K562 (cell line): ENCODE data around the gene OR6K2. TPM values are rescaled to one million over a fixed set of nuclear protein-coding genes. Genes with fewer than 3 reads are reported as not detected.

Experiments used
- ATAC-seq: fragments of 200-7000 bp; cut with Tn5 transposase; 3 replicates; pipeline ENCODE4 v1.9.1; 2020; ENCODE audit warnings: moderate library complexity
- BruUV-seq: library from RNA; stranded (reverse); fragments of 400-500 nt; replicated peaks from 2 replicates; lab custom pipeline; 2021; lab: Mats Ljungman, UMichigan
- CTCF ChIA-PET: fragments of 300-600 bp; formaldehyde crosslinking; extraction: SDS; loops from one replicate; lab custom pipeline; 2021; ENCODE audit warnings: low intra/inter-chr PET ratio; lab: Yijun Ruan, JAX
- POLR2A ChIA-PET: fragments of 300-600, 350-650 bp; sonication (Branson Sonifier 250); formaldehyde crosslinking; extraction: SDS; loops from one replicate; lab custom pipeline; 2021; ENCODE audit warnings: antibody characterized with exemption, inconsistent platforms; lab: Yijun Ruan, JAX
- DNase-seq, 4 experiments: peaks; one replicate each; pipeline versions ENCODE4 v3.0.0 to v3.0.0-alpha.2; 2011 to 2018; ENCODE audit warnings: low spot score in 3 of 4, mixed read lengths in 3 of 4; ENCODE audit errors: extremely low read depth in 1 of 4
- FAIRE-seq: peaks from 2 replicates; lab custom pipeline; 2011; peaks lifted over from hg19 to GRCh38; lab: Jason Lieb, UNC
- H2AFZ ChIP-seq: 2 replicates; pipeline ENCODE4 v1.6.0; 2011; ENCODE audit warnings: low read depth, low read length, control low read depth, inconsistent platforms
- H3K27ac ChIP-seq: fragments of 200-600 bp; 3 replicates; pipeline ENCODE4 v1.8.0; 2011; ENCODE audit warnings: low read depth, mild to moderate bottlenecking, control low read depth, inconsistent platforms, low read length, moderate library complexity, mixed read lengths; ENCODE audit errors: extremely low read depth
- H3K27me3 ChIP-seq, 2 experiments: fragments of 300-600 bp in 1 of 2; 2 replicates in 1 of 2; 3 replicates in 1 of 2; pipeline versions ENCODE4 v1.6.0 to v1.8.0; 2011; ENCODE audit warnings: inconsistent platforms in 2 of 2, low read length in 2 of 2, mild to moderate bottlenecking in 1 of 2, mixed read lengths in 1 of 2, moderate library complexity in 1 of 2; ENCODE audit not compliant: control insufficient read depth in 2 of 2, insufficient read depth in 2 of 2
- H3K36me3 ChIP-seq: fragments of 300-600 bp; 3 replicates; pipeline ENCODE4 v1.8.0; 2011; ENCODE audit warnings: mild to moderate bottlenecking, low read length, inconsistent platforms; ENCODE audit not compliant: control insufficient read depth, insufficient read depth
- H3K4me1 ChIP-seq, 2 experiments: fragments of 200-600 bp in 1 of 2; replicated peaks in 1 of 2; 2 replicates in 1 of 2; 3 replicates in 1 of 2; pipeline versions ENCODE4 v1.5.1 to v1.8.0; 2011; ENCODE audit warnings: inconsistent platforms in 2 of 2, low read length in 2 of 2, mild to moderate bottlenecking in 1 of 2, mixed read lengths in 1 of 2, moderate library complexity in 1 of 2; ENCODE audit not compliant: control insufficient read depth in 2 of 2, insufficient read depth in 2 of 2
- H3K4me2 ChIP-seq: 2 replicates; pipeline ENCODE4 v1.6.1; 2011; ENCODE audit warnings: low read length, control low read depth, inconsistent platforms, mixed read lengths; ENCODE audit not compliant: insufficient read depth
- H3K4me3 ChIP-seq: fragments of 200-600 bp; sonication (generic), shearing (Covaris generic); 2 replicates; pipeline ENCODE4 v1.5.1; 2016; ENCODE audit warnings: control low read depth, inconsistent platforms
- H3K79me2 ChIP-seq: fragments of 200-600 bp; 3 replicates; pipeline ENCODE4 v1.8.0; 2011; ENCODE audit warnings: low read length, inconsistent platforms; ENCODE audit not compliant: control insufficient read depth, insufficient read depth
- H3K9ac ChIP-seq, 2 experiments: 2 replicates each; pipeline versions ENCODE4 v1.6.0 to v1.6.1; 2011; ENCODE audit warnings: low read depth in 2 of 2, low read length in 2 of 2, control low read depth in 1 of 2, inconsistent platforms in 1 of 2, mild to moderate bottlenecking in 1 of 2, mixed read lengths in 1 of 2; ENCODE audit not compliant: insufficient read depth in 1 of 2
- H3K9me1 ChIP-seq: one replicate; pipeline ENCODE4 v1.6.0; 2011; ENCODE audit warnings: inconsistent platforms, mild to moderate bottlenecking, low read length, moderate library complexity; ENCODE audit not compliant: control insufficient read depth, insufficient read depth
- H3K9me3 ChIP-seq: replicated peaks from 2 replicates; pipeline ENCODE4 v1.5.1; 2011; ENCODE audit warnings: low read depth, low read length, inconsistent platforms; ENCODE audit not compliant: control insufficient read depth, insufficient read depth
- H4K20me1 ChIP-seq: replicated peaks from 2 replicates; pipeline ENCODE4 v1.6.1; 2011; ENCODE audit warnings: low read length, inconsistent platforms, mixed read lengths; ENCODE audit not compliant: control insufficient read depth, insufficient read depth
- CBX1 ChIP-seq: sonication (generic); IDR thresholded peaks from 2 replicates; pipeline ENCODE4 v1.6.1; 2016; ENCODE audit warnings: antibody characterized with exemption, low read depth, mild to moderate bottlenecking
- GTF2E2 ChIP-seq: fragments of 200-800 bp; sonication (Bioruptor generic); IDR thresholded peaks from 2 replicates; pipeline ENCODE4 v1.6.1; 2016; ENCODE audit warnings: missing genetic modification characterization, missing compliant biosample characterization
- KDM4B ChIP-seq, 2 experiments: fragments of 450-650 bp in 1 of 2; sonication (generic) in 1 of 2; IDR thresholded peaks; 2 replicates each; pipeline ENCODE4 v1.6.1; 2016 to 2017; ENCODE audit warnings: borderline replicate concordance in 2 of 2, antibody characterized with exemption in 1 of 2, low read depth in 1 of 2, mild to moderate bottlenecking in 1 of 2
- PTRF ChIP-seq: fragments of 450-650 bp; IDR thresholded peaks from 2 replicates; pipeline ENCODE4 v1.6.1; 2016; ENCODE audit warnings: mild to moderate bottlenecking, missing genetic modification characterization, missing compliant biosample characterization
- SIRT6 ChIP-seq: IDR thresholded peaks from one replicate; pipeline ENCODE4 v1.6.1; 2012; ENCODE audit warnings: low read depth, mild to moderate bottlenecking, control low read depth, inconsistent platforms, low read length, moderate library complexity
- WGBS: fragments of 100-300 bp; shearing (Covaris generic); methylation state at CpG from one replicate; pipeline ENCODE4 v1.1.6; 2016; ENCODE audit warnings: low coverage, mixed read lengths; ENCODE audit not compliant: insufficient coverage; ENCODE audit errors: missing lambda C conversion rate; 5-methylcytosine and 5-hydroxymethylcytosine counted together
- in situ Hi-C: fragments of 300-500 bp; cut with MboI; formaldehyde crosslinking; loops from 4 replicates; pipeline ENCODE4 v1.15.0; 2018; ENCODE audit warnings: inconsistent platforms, mixed read lengths
- intact Hi-C: fragments of 100-400 bp; cut with micrococcal nuclease; formaldehyde crosslinking; loops from 2 replicates; pipeline ENCODE4 v1.14.2; 2022
- polyA plus RNA-seq, 8 experiments: library from polyadenylated mRNA; depleted of rRNA in 4 of 8; stranded (reverse) in 5 of 8; unstranded in 3 of 8; fragments of >200 nt; fragmentation: Nextera tagmentation in 2 of 8; fragmentation: Illumina TruSeq in 1 of 8; extraction: Ambion mirVana in 2 of 8; extraction: Trizol in 1 of 8; gene quantifications; 2 replicates each; pipeline versions ENCODE4 v1.2.1 to v1.2.3, GENCODE V29; 2011 to 2014; ENCODE audit warnings: inconsistent platforms in 1 of 8, missing spikeins in 1 of 8
- total RNA-seq, 7 experiments: library from RNA; depleted of rRNA in 6 of 7; stranded (reverse); fragments of >200 nt in 6 of 7; fragmentation: Illumina TruSeq in 2 of 7; extraction: Trizol in 2 of 7; gene quantifications; 2 replicates each; pipeline versions ENCODE4 v1.2.1 to v1.2.3, GENCODE V29; 2011 to 2021; ENCODE audit warnings: low replicate concordance in 1 of 7
- TF ChIP-seq, protein P1 (sequence below): sonication (generic); IDR thresholded peaks from 2 replicates; pipeline ENCODE4 v1.6.1; 2016
- TF ChIP-seq, protein P2 (sequence below), 2 experiments: IDR thresholded peaks; 2 replicates each; pipeline ENCODE4 v1.6.1; 2012; ENCODE audit warnings: improper control_type of control experiment in 2 of 2, low read depth in 2 of 2, low read length in 2 of 2, borderline replicate concordance in 1 of 2

The OR6K2 gene
- total and polyA plus RNA-seq, 9 of the 15 experiments (the other 6 are each of a cell fraction or from before 2014, with no cell fraction given): not detected

DNA sequence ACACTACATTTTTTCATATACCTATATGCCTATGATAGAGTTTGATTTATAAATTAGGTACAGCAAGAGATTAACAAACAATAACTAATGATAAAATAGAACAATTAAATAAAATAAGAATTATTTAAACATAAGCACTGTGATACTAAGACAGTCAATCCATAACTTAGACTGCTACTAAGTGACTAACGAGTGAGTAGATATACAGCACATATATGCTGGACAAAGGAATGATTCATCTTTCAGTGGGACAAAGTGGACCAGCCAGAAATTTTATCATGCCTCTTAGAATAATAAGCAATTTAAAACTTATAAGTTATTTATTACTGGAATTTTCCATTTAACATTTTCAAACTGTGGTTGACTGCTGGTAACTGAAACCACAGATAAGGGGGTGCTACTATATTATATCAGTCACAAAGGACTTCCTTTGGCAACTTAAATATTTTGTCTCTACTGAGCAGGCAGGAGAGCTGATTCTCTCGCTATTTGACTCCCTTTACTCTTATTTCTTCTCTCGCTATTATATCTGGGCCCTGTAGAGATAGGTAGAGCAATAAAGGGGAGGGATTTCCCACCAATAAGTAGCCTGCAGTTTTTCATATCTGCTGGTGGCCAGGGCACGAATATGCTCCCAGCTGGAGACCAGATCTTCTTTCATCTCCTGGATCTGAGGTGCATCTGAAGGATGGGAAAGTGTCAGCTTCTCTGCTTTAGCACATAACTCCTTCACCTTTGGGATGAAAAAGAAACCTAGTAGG, 24.7 kb downstream of the OR6K2 start:
- WGBS: 50% methylated on average over 4 of the region's 4 CpGs
- ChIA-PET CTCF (no interaction called here), POLR2A (interaction anchor here (1.4 kb wide), 1 partner anchor 10 kb away, joined by 9 read pairs; the partner anchor contains the start of gene SPTA1)
- Histone ChIP-seq H3K9ac (no peak overlapping the region), H2AFZ (no peak overlapping the region), H3K79me2 (no peaks in the 10 kb centered on the region), H3K9me1 (no peaks in the 10 kb centered on the region), H3K9me3 (no peaks in the 10 kb centered on the region), H3K4me2 (no peak overlapping the region), H3K27ac (no peak overlapping the region), H3K27me3 (no peaks in the 10 kb centered on the region), H3K4me1 (no peaks in the 10 kb centered on the region; a peak in 1 of 5 replicates), H3K4me3 (no peak overlapping the region), H4K20me1 (no peaks in the 10 kb centered on the region)
- no peak for FAIRE-seq
- intact Hi-C loops: no loop called here
- no peak for ATAC-seq
- in situ Hi-C loops: no loop called here
- no peak for TF ChIP-seq PTRF
- no peak for TF ChIP-seq KDM4B (IDR thresholded peaks at IDR 0.05; ENCODE audit: borderline replicate concordance in 2 of 2, low read depth in 1 of 2)
- TF ChIP-seq GTF2E2 (tag): no peak
- TF ChIP-seq, protein P1, sequence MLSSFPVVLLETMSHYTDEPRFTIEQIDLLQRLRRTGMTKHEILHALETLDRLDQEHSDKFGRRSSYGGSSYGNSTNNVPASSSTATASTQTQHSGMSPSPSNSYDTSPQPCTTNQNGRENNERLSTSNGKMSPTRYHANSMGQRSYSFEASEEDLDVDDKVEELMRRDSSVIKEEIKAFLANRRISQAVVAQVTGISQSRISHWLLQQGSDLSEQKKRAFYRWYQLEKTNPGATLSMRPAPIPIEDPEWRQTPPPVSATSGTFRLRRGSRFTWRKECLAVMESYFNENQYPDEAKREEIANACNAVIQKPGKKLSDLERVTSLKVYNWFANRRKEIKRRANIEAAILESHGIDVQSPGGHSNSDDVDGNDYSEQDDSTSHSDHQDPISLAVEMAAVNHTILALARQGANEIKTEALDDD: 0 out of 2 replicates have a peak, but pooled peaks have one; percentile 16
- TF ChIP-seq, protein P2, sequence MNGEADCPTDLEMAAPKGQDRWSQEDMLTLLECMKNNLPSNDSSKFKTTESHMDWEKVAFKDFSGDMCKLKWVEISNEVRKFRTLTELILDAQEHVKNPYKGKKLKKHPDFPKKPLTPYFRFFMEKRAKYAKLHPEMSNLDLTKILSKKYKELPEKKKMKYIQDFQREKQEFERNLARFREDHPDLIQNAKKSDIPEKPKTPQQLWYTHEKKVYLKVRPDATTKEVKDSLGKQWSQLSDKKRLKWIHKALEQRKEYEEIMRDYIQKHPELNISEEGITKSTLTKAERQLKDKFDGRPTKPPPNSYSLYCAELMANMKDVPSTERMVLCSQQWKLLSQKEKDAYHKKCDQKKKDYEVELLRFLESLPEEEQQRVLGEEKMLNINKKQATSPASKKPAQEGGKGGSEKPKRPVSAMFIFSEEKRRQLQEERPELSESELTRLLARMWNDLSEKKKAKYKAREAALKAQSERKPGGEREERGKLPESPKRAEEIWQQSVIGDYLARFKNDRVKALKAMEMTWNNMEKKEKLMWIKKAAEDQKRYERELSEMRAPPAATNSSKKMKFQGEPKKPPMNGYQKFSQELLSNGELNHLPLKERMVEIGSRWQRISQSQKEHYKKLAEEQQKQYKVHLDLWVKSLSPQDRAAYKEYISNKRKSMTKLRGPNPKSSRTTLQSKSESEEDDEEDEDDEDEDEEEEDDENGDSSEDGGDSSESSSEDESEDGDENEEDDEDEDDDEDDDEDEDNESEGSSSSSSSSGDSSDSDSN (IDR thresholded peaks at IDR 0.05; ENCODE audit: borderline replicate concordance in 1 of 2, low read depth in 2 of 2, low read length in 2 of 2): no peak
- no peak for TF ChIP-seq CBX1
- TF ChIP-seq SIRT6: no peak
- TF ChIP-seq, all 486 proteins: peak for 1
- BruUV-seq: no TSS peak
- no peak for DNase-seq
- H3K36me3 ChIP-seq: peaks cover 96% of the 10 kb centered on the region
